Skin epidermis (tissue), 12 donors: ENCODE measurements around the gene PRR29.

Experiments used
- H3K27ac ChIP-seq, 21 experiments: fragments of 200-600 bp; sonication (generic) in 11 of 21; one replicate each; pipeline ENCODE4 v1.5.0; 2020; ENCODE audit warnings: mild to moderate bottlenecking in 3 of 21, inconsistent platforms in 2 of 21, moderate library complexity in 2 of 21
- H3K4me3 ChIP-seq, 7 experiments: fragments of 200-600 bp; sonication (generic) in 2 of 7; one replicate each; pipeline ENCODE4 v1.5.0; 2020; ENCODE audit warnings: inconsistent platforms in 2 of 7, mild to moderate bottlenecking in 2 of 7, moderate library complexity in 1 of 7

The PRR29 gene

GRCh38 chr17:63998050-63998720, at the start of gene PRR29:
PRR29 (plus strand) TSS chr17:63998351; CDS start chr17:63998365, 14 bp downstream.
- H3K27ac ChIP-seq = peak within 1 kb of the TSS in 8 of 21 experiments; percentile 8 to 72 (median 38)
- H3K4me3 ChIP-seq = peak within 1 kb of the TSS; percentile 36 to 53 (median 42)

GRCh38 chr17:63948521-63948920, 49.6 kb upstream of the PRR29 start:
- no peak overlapping the region for H3K27ac ChIP-seq

GRCh38 chr17:63949576-63950250, 48.4 kb upstream of the PRR29 start:
- Histone ChIP-seq H3K4me3 (no peak overlapping the region), H3K27ac (no peak overlapping the region)

More at GRCh38 chr17:63948521-63948920, 49.6 kb upstream of the PRR29 start:
- H3K4me3 ChIP-seq = no peak overlapping the region

- H3K27ac ChIP-seq = no peak overlapping the region
- no peak overlapping the region for H3K4me3 ChIP-seq
Observed at GRCh38 chr17:63950940-63951907, 46.9 kb upstream of the PRR29 start.

- H3K27ac ChIP-seq = no peak overlapping the region
- H3K4me3 ChIP-seq = no peak overlapping the region
Observed at GRCh38 chr17:63954402-63955063, 43.6 kb upstream of the PRR29 start.

- no peak overlapping the region for H3K4me3 ChIP-seq
Observed at GRCh38 chr17:63955232-63955631, 42.9 kb upstream of the PRR29 start.

GRCh38 chr17:63955791-63956190, 42.4 kb upstream of the PRR29 start:
- H3K27ac ChIP-seq = no peak overlapping the region
- H3K4me3 ChIP-seq = no peak overlapping the region

More at GRCh38 chr17:63955232-63955631, 42.9 kb upstream of the PRR29 start:
- H3K27ac ChIP-seq = no peak overlapping the region

- Histone ChIP-seq H3K4me3 (no peak overlapping the region), H3K27ac (no peak overlapping the region)
Observed at GRCh38 chr17:63956296-63956920, 41.7 kb upstream of the PRR29 start.

- no peak overlapping the region for H3K4me3 ChIP-seq
- H3K27ac ChIP-seq = no peak overlapping the region
Observed at GRCh38 chr17:63960006-63960405, 38.1 kb upstream of the PRR29 start.

GRCh38 chr17:63960430-63960829, 37.7 kb upstream of the PRR29 start:
- H3K27ac ChIP-seq = no peak overlapping the region
- H3K4me3 ChIP-seq = no peak overlapping the region

GRCh38 chr17:63961355-63962212, 36.6 kb upstream of the PRR29 start:
- Histone ChIP-seq H3K27ac (no peak overlapping the region), H3K4me3 (peak overlapping the region in 1 of 7 experiments; percentile 8)

- no peak overlapping the region for H3K4me3 ChIP-seq
- H3K27ac ChIP-seq = peak overlapping the region in 3 of 21 experiments; percentile 1 to 28 (median 2)
Observed at GRCh38 chr17:63962298-63962744, 35.8 kb upstream of the PRR29 start.

- no peak overlapping the region for H3K4me3 ChIP-seq
Observed at GRCh38 chr17:63963123-63963522, 35.0 kb upstream of the PRR29 start.

GRCh38 chr17:63966646-63967264, 31.4 kb upstream of the PRR29 start:
- H3K27ac ChIP-seq = no peak overlapping the region
- no peak overlapping the region for H3K4me3 ChIP-seq

More at GRCh38 chr17:63963123-63963522, 35.0 kb upstream of the PRR29 start:
- H3K27ac ChIP-seq = peak overlapping the region in 1 of 21 experiments; percentile 37

- no peak overlapping the region for H3K4me3 ChIP-seq
Observed at GRCh38 chr17:63967953-63968352, 30.2 kb upstream of the PRR29 start.

GRCh38 chr17:63969278-63969677, 28.9 kb upstream of the PRR29 start:
- no peak overlapping the region for H3K27ac ChIP-seq
- no peak overlapping the region for H3K4me3 ChIP-seq

More at GRCh38 chr17:63967953-63968352, 30.2 kb upstream of the PRR29 start:
- H3K27ac ChIP-seq = no peak overlapping the region

- no peak within 1 kb of the TSS for H3K27ac ChIP-seq
- no peak within 1 kb of the TSS for H3K4me3 ChIP-seq
Observed at GRCh38 chr17:63972796-63973195, 25.4 kb upstream of the PRR29 start, which contains the start of gene SCN4A. SCN4A (minus strand) TSS chr17:63972918; CDS start chr17:63972841, 77 bp downstream.
